ENCODE data around the gene TBX21. TPM values are rescaled to one million over a fixed set of nuclear protein-coding genes. Genes with fewer than 3 reads are reported as not detected.
A peak's percentile ranks its signal among the peaks of the same experiment; 100 is the strongest.

Gene TBX21
- total and polyA plus RNA-seq, 8 donors: 0.25 to 2.8 (median 0.46) TPM; not detected in 1

- peaks cover 0 to 43% of the 10 kb centered on the region in 2 donors for H3K4me1 ChIP-seq
- peaks cover 0 to 36% of the 10 kb centered on the region in 2 donors for H3K36me3 ChIP-seq
- intact Hi-C loops (cut with DNase I): no loop called here
- H3K9me3 ChIP-seq: no peaks in the 10 kb centered on the region
- H3K4me3 ChIP-seq: peak overlapping the region; percentile 92 to 96
- peak; percentile 23 for ATAC-seq
- TF ChIP-seq CTCF (IDR thresholded peaks at IDR 0.05): no peak
- DNase-seq: peak; percentile 30 to 93 (median 64)
- peak overlapping the region; percentile 80 to 95 for H3K27ac ChIP-seq
- no peaks in the 10 kb centered on the region for H3K27me3 ChIP-seq
These were observed 37.3 kb upstream of the TBX21 start for GRCh38 chr17:47695429-47696376.

- no peak for ATAC-seq
- DNase-seq: peak in 1 of 4 donors; percentile 26
- Histone ChIP-seq H3K4me3 (no peak overlapping the region), H3K27me3 (no peaks in the 10 kb centered on the region), H3K36me3 (peaks cover 0 to 49% of the 10 kb centered on the region in 2 donors), H3K27ac (peak overlapping the region in 1 of 2 donors; percentile 95), H3K4me1 (peaks cover 0 to 43% of the 10 kb centered on the region in 2 donors), H3K9me3 (no peaks in the 10 kb centered on the region)
- TF ChIP-seq CTCF (IDR thresholded peaks at IDR 0.05): no peak
- intact Hi-C loops (cut with DNase I): no loop called here
These were observed 36.1 kb upstream of the TBX21 start for GRCh38 chr17:47696717-47697642.

GRCh38 chr17:47697906-47698711 lies 34.9 kb upstream of the TBX21 start:
- H3K4me3 ChIP-seq: no peak overlapping the region
- intact Hi-C loops (cut with DNase I): no loop called here
- peaks cover 0 to 51% of the 10 kb centered on the region in 2 donors for H3K36me3 ChIP-seq
- ATAC-seq (no peak), DNase-seq (peak in 1 of 4 donors; percentile 27)
- no peak for TF ChIP-seq CTCF (IDR thresholded peaks at IDR 0.05)
- H3K4me1 ChIP-seq: peaks cover 0 to 40% of the 10 kb centered on the region in 2 donors
- no peaks in the 10 kb centered on the region for H3K9me3 ChIP-seq
- no peaks in the 10 kb centered on the region for H3K27me3 ChIP-seq
- H3K27ac ChIP-seq: no peak overlapping the region

- TF ChIP-seq CTCF (IDR thresholded peaks at IDR 0.05): peak; percentile 88 to 95
- H3K27ac ChIP-seq: no peak overlapping the region
- ATAC-seq: peak; percentile 36
- peaks cover 0 to 45% of the 10 kb centered on the region in 2 donors for H3K4me1 ChIP-seq
- no peaks in the 10 kb centered on the region for H3K9me3 ChIP-seq
- H3K4me3 ChIP-seq: no peak overlapping the region
- H3K27me3 ChIP-seq: no peaks in the 10 kb centered on the region
- DNase-seq: peak in 2 of 4 donors; percentile 58 to 93
- intact Hi-C loops (cut with DNase I): no loop called here
- H3K36me3 ChIP-seq: peaks cover 0 to 51% of the 10 kb centered on the region in 2 donors
These were observed 34.1 kb upstream of the TBX21 start for GRCh38 chr17:47698749-47699535.

All from left lung (tissue), 10 donors.